Measurements from ENCODE around the gene WDR62.

GRCh38 chr19:36006955-36007354 lies 47.7 kb upstream of the WDR62 start:
- no peak for TF ChIP-seq CTCF (conservative IDR thresholded peaks at IDR 0.05; ENCODE audit: low read length)
- no peak for TF ChIP-seq EZH2phosphoT487 (IDR thresholded peaks at IDR 0.05; ENCODE audit: borderline replicate concordance)
